Suprapubic skin (tissue), 4 donors: ENCODE results near the gene PRX. TPM values are rescaled to one million over a fixed set of nuclear protein-coding genes. Genes with fewer than 3 reads are reported as not detected.
"Not testable (repeated sequence)": the region's sequence is repeated elsewhere in the genome, so short reads cannot be mapped to it uniquely, and the experiment has no call there.

Experiments used
- DNase-seq, 2 donors: peaks; one replicate each; pipeline ENCODE4 v3.0.0-alpha.2; 2019; ENCODE audit warnings: low spot score in 2 of 2
- H3K27ac ChIP-seq: fragments of 200-600 bp; sonication (generic); one replicate; pipeline ENCODE4 v1.5.1; 2019
- H3K27me3 ChIP-seq: fragments of 200-600 bp; sonication (generic); one replicate; pipeline ENCODE4 v1.5.1; 2019
- H3K36me3 ChIP-seq: fragments of 200-600 bp; sonication (generic); one replicate; pipeline ENCODE4 v1.5.1; 2019
- H3K4me1 ChIP-seq: fragments of 200-600 bp; sonication (generic); one replicate; pipeline ENCODE4 v1.5.1; 2019
- H3K4me3 ChIP-seq: fragments of 200-600 bp; sonication (generic); one replicate; pipeline ENCODE4 v1.5.1; 2019; ENCODE audit warnings: mild to moderate bottlenecking
- H3K9me3 ChIP-seq: fragments of 200-600 bp; sonication (generic); one replicate; pipeline ENCODE4 v1.5.1; 2019
- EP300 ChIP-seq: sonication (generic); formaldehyde crosslinking; IDR thresholded peaks from one replicate; pipeline ENCODE4 v1.6.1; 2017; ENCODE audit warnings: antibody characterized with exemption
- POLR2A ChIP-seq, 2 donors: fragments of 450-650 bp; IDR thresholded peaks; one replicate each; pipeline ENCODE4 v1.6.1; 2017; ENCODE audit warnings: antibody characterized with exemption in 2 of 2, mild to moderate bottlenecking in 2 of 2, moderate library complexity in 2 of 2
- POLR2AphosphoS5 ChIP-seq, 3 donors: sonication (generic); formaldehyde crosslinking; IDR thresholded peaks; one replicate each; pipeline ENCODE4 v1.6.1; 2017; ENCODE audit warnings: antibody characterized with exemption in 3 of 3
- WGBS: methylation state at CpG from one replicate; pipeline ENCODE4 v1.1.5; 2018; 5-methylcytosine and 5-hydroxymethylcytosine counted together
- total RNA-seq, 4 donors: library from RNA; depleted of rRNA; stranded (reverse); fragments of >200 nt; gene quantifications; one replicate each; pipeline ENCODE4 v1.1.0, GENCODE V29; 2016
- TF ChIP-seq, protein P1 (sequence below), 2 donors: fragments of 200-600 bp in 1 of 2; fragments of 450-650 bp in 1 of 2; sonication (generic) in 1 of 2; IDR thresholded peaks; one replicate each; pipeline ENCODE4 v1.5.1; 2016 to 2019; ENCODE audit warnings: antibody characterized with exemption in 2 of 2, mild to moderate bottlenecking in 1 of 2, moderate library complexity in 1 of 2

The PRX gene
- total RNA-seq, 4 donors from 2014 or later: 4.1 to 7.3 (median 4.8) TPM

DNA sequence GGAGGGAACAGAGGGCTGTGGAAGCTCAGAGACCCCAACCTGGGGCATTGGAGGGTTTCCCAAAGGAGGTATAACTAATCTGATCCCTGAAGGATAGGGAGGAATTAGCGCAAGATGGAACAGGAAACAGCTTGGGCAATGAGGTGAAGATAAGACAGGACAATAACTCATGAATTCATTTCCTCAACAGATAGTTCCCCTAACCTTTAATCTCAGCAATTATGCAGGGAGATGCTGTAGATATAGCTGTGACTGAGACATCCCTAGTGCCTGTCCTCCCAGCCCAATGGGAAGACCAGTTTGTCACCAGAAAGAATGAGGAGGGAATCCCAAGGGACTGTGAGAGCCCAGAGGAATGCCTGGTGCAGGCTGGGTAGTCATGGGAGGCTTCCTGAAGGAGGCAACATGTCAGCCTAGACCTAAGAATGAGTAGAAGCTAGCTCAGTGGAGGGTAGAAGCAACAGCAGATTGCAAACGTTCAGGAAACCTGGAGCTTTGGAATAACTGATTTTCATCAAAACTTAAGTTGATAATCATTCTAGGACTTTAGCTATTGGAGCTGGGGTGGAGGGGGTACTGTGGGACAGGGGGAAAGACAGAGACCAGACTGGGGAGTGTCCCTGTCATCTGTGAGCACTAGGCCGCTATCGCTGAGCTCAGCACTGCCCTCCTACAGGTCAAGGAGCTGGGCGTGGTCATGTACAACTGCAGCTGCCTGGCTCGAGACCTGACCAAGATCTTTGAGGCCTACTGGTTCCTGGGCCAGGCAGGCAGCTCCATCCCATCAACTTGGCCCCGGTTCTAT is 42.0 kb downstream of the PRX start:
- Histone ChIP-seq H3K4me1 (peaks cover 2% of the 10 kb centered on the region), H3K27ac (no peak overlapping the region), H3K4me3 (no peak overlapping the region), H3K9me3 (no peaks in the 10 kb centered on the region), H3K36me3 (peaks cover 83% of the 10 kb centered on the region), H3K27me3 (no peaks in the 10 kb centered on the region)
- 90% methylated on average over 5 of the region's 7 CpGs for whole genome bisulfite sequencing
- TF ChIP-seq EP300 (no peak), POLR2AphosphoS5 (IDR thresholded peaks at IDR 0.05) (no peak), POLR2A (IDR thresholded peaks at IDR 0.05) (no peak)
- TF ChIP-seq, protein P1, sequence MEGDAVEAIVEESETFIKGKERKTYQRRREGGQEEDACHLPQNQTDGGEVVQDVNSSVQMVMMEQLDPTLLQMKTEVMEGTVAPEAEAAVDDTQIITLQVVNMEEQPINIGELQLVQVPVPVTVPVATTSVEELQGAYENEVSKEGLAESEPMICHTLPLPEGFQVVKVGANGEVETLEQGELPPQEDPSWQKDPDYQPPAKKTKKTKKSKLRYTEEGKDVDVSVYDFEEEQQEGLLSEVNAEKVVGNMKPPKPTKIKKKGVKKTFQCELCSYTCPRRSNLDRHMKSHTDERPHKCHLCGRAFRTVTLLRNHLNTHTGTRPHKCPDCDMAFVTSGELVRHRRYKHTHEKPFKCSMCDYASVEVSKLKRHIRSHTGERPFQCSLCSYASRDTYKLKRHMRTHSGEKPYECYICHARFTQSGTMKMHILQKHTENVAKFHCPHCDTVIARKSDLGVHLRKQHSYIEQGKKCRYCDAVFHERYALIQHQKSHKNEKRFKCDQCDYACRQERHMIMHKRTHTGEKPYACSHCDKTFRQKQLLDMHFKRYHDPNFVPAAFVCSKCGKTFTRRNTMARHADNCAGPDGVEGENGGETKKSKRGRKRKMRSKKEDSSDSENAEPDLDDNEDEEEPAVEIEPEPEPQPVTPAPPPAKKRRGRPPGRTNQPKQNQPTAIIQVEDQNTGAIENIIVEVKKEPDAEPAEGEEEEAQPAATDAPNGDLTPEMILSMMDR (IDR thresholded peaks at IDR 0.05): no peak
- DNase-seq: no peak

DNA sequence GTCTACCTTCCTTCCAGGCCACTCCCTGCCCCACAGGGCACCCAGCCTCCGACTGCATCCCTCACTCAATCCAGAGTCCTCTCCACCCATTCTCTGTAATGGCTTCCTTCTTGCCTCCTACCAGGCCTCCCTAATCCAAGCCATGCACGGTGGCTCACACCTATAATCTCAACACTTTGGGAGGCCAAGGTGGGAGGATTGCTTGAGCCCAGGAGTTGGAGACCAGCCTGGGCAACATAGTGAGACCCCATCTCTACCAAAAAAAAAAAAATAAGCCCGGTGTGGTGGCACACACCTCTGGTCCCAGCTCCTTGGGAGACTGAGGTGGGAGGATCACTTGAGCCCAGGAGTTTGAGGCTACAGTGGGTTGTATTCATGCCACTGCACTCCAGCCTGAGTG is 42.9 kb downstream of the PRX start:
- H3K27me3 ChIP-seq, H3K27ac ChIP-seq, DNase-seq, H3K9me3 ChIP-seq, H3K4me3 ChIP-seq: not testable (repeated sequence)
- Histone ChIP-seq H3K36me3 (peaks cover 73% of the 10 kb centered on the region), H3K4me1 (peaks cover 12% of the 10 kb centered on the region)
- WGBS: 88% methylated on average over 3 of the region's 3 CpGs

DNA sequence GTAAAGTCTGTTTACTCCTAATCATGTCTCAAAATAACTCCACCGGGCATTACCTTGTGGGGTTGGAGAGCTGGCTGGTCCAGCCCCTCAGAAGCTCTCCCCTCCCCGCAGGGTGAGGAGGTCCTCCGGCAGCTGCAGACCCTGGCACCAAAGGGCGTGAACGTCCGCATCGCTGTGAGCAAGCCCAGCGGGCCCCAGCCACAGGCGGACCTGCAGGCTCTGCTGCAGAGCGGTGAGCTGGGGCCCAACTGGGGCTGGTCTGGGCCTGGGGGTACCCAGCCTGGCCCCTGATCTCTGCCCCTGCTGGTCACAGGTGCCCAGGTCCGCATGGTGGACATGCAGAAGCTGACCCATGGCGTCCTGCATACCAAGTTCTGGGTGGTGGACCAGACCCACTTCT is 43.4 kb downstream of the PRX start:
- Histone ChIP-seq H3K4me3 (no peak overlapping the region), H3K4me1 (peaks cover 16% of the 10 kb centered on the region), H3K9me3 (no peaks in the 10 kb centered on the region), H3K36me3 (peaks cover 69% of the 10 kb centered on the region), H3K27ac (no peak overlapping the region), H3K27me3 (no peaks in the 10 kb centered on the region)
- TF ChIP-seq, protein P1 (IDR thresholded peaks at IDR 0.05): no peak
- TF ChIP-seq POLR2AphosphoS5 (IDR thresholded peaks at IDR 0.05): no peak
- no peak for TF ChIP-seq POLR2A (IDR thresholded peaks at IDR 0.05)
- TF ChIP-seq EP300: no peak
- no peak for DNase-seq
- 81% methylated on average over 3 of the region's 12 CpGs for WGBS

DNA sequence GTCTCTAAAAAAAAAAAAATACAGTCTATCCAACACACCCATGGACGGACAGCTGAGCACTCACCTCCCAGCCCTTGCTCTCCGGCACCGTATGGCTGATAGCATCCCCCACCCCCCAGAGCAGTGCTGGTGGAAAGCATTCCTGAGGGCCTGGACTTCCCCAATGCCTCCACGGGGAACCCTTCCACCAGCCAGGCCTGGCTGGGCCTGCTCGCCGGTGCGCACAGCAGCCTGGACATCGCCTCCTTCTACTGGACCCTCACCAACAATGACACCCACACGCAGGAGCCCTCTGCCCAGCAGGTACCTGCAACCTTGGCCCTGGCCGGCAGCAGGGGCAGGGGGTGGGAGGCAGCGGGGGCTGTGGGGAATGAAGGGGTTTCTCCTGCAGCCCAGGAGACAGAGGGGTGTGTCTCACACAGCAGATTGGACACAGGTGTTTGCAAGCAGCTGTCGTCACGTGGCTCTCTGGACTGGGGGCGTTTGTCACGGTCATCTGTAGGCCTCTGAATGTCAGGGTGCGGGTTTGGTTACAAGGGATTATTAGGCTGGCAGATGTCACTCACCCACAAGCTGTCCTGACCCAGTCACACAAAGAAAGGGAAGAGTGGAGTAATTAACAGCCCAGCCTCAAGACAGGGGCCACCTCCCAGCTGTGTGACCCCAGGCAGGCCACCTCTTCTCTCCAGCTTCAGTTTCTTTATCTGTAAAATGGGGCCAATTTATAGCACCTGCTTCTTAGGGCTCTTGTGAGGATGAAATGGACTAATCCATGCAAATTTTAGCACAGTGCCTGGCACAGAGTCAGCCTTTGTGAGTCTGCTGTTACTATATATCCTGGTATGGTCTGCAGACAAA is 45.4 kb downstream of the PRX start:
- Histone ChIP-seq H3K9me3 (no peaks in the 10 kb centered on the region), H3K4me3 (no peak overlapping the region), H3K27me3 (no peaks in the 10 kb centered on the region), H3K4me1 (peaks cover 17% of the 10 kb centered on the region), H3K27ac (no peak overlapping the region), H3K36me3 (peaks cover 52% of the 10 kb centered on the region)
- DNase-seq: no peak
- WGBS: 89% methylated on average over 5 of the region's 16 CpGs
- TF ChIP-seq POLR2A (IDR thresholded peaks at IDR 0.05): no peak
- no peak for TF ChIP-seq POLR2AphosphoS5 (IDR thresholded peaks at IDR 0.05)
- TF ChIP-seq EP300: no peak
- TF ChIP-seq, protein P1 (IDR thresholded peaks at IDR 0.05): no peak

DNA sequence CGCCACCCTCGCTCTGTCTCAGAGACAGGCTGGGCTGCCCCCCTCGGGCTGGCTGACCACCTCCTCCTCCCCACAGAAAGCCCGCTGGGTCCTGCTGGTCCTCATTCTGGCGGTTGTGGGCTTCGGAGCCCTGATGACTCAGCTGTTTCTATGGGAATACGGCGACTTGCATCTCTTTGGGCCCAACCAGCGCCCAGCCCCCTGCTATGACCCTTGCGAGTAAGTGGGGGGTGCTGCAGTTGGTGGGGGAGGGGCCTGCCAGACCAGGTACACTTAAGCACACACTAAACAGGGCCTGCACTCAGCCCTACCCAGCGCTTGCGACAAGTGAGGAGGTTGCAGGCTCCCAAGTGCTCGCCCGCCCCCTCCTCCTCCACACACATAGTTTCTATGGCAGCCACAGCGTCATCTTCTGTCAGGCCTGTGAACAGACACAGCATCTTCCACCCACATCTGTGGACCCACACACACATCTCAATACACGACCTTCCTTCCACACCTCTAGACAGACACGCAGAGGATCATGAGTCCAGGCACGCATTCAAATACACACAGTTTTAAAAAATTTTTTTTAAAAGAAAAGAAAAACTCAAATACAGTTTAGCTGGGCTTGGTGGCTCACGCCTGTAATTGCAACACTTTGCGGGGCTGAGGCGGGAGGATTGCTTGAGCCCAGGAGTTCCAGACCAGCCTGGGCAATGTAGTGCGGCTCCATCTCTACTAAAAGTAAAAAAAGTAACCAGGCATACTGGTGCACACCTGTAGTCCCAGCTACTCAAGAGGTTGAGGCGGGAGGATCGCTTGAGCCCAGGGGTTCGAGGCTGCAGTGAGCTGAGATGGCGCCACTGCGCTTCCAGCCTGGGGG is 46.2 kb downstream of the PRX start:
- H3K4me3 ChIP-seq: no peak overlapping the region
- 83% methylated on average over 22 of the region's 27 CpGs for WGBS
- no peak for DNase-seq
- TF ChIP-seq POLR2AphosphoS5 (IDR thresholded peaks at IDR 0.05): no peak
- TF ChIP-seq EP300: no peak
- TF ChIP-seq, protein P1 (IDR thresholded peaks at IDR 0.05): no peak
- TF ChIP-seq POLR2A (IDR thresholded peaks at IDR 0.05): no peak
- peaks cover 45% of the 10 kb centered on the region for H3K36me3 ChIP-seq
- peaks cover 17% of the 10 kb centered on the region for H3K4me1 ChIP-seq
- H3K27ac ChIP-seq: no peak overlapping the region
- H3K9me3 ChIP-seq: no peaks in the 10 kb centered on the region
- H3K27me3 ChIP-seq: no peaks in the 10 kb centered on the region
